ENCODE results near the gene RBM34.
"Not testable (repeated sequence)": the region's sequence is repeated elsewhere in the genome, so short reads cannot be mapped to it uniquely, and the experiment has no call there.

Gene RBM34

DNA sequence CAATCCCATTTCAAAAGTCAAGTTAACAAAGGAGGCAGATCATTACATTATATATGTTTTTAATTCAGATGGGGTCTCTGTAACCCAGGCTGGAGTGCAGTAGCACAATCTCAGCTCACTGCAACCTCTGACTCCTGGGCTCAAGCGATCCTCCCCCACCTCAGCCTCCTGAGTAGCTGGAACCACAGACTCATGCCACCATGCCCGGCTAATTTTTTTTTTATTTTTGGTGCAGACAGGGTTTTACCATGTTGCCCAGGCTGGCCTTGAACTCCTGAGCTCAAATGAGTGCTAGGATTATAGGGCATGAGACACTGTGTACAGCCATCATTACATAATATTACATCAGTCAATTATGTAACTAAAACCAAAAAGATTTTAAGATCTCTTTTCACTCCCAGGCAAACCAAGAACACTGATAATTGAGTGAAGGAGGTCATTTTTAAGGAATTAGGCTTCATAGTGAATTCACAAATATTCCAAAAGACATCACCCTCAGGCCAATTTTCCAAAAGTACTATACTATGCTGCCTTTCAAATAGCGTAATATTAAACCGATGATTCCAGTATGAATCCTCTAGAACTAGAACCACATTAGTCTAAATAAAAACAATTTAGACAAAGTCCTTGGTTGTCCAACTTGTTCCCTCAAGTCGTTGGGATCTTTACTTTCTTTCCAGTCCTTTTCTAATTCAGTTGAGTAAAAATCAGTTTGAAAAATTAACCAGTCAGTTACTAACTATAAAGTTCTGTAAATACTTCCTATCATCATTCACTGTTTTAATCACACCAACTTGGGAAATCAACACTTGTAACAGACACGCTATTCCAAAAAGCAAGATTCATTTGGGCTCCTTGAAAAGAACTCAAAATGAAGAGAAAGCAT, 48.5 kb downstream of the RBM34 start:
- DNase-seq = no peak

DNA sequence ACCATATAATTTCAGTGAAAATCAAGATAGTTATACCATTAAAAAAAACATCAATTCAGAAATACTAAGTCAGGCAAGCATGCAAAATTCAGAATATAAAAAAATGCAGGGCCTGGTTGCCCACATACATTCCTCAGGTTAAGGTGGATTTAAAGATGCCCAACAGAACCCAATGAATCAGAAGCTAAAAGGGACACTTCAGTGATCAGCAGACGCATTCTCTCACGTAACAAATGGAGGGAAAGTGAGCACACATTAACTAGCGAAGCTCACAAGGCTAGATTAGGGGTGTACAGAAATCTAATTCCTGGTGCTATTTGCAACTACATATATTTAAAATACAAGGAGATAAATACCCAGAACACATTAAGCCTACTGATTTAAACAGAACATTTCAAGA, 49.9 kb downstream of the RBM34 start:
- no peak for DNase-seq

GRCh38 chr1:235108876-235109275, 52.2 kb downstream of the RBM34 start:
- DNase-seq = no peak

DNA sequence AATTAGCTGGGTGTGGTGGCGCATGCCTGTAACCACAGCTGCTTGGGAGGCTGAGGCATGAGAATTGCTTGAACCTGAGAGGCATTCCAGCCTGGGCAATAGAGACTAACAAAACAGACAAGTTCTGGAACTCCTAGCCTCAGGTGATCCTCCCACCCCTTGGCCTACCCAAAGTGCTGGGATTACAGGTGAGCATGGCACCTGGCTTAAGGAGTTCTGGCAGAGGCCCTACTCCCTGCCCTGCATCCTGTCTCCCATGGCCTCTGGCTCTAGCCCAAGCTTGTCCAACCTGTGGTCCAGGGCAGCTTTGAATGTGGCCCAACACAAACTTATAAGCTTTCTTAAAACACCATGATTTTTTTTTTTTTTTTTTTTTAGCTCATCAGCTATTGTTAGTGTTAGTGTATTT, 52.9 kb downstream of the RBM34 start:
- no peak for DNase-seq

GRCh38 chr1:235107368-235108184, 53.5 kb downstream of the RBM34 start:
- DNase-seq = no peak

GRCh38 chr1:235106457-235106856, 54.6 kb downstream of the RBM34 start:
- no peak for DNase-seq

DNA sequence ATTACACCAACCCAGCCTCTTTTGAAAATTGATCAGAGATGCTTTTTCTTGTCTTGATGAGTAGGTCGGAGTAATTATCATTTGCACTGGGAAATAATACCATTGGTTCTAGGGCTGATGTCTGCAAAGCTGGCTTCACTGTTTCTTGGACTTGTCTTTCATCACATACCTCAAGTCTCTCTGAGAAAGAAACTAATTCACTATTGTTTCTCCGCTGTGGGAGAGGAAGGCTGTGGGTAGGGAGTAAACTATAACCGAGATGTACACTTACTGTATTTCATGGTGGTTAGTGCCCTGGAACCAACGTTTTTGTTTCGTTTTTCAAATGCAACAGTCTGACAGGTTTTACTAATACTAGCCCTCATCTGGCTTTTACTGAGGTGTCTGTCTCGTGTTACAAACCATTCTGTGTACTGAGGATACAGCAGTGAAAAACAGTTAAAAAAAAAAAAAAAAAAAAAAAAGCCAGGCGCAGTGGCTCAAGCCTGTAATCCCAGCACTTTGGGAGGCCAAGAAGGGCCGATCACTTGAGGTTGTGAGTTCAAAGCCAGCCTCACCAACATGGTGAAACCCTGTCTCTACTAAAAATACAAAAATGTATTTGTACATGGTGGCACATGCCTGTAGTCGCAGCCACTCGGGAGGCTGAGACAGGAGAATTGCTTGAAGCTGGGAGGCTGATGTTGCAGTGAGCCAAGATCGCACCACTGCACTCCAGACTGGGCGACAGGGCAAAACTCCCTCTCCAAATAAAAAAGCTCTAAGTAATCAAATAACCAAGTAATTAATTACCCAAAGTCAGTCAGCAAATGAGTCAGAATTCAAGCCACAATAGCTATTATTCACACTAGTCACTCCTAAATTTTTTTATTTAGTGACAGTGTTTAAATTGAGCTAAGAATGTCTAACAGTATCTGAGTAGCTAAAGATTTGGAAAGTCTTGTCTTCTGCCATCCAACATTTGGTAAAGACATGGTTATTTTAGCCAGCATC, 55.7 kb downstream of the RBM34 start:
- DNase-seq = no peak

- no peak for DNase-seq
These were observed 58.0 kb downstream of the RBM34 start for GRCh38 chr1:235102993-235103411.

- DNase-seq = no peak
These were observed 58.8 kb downstream of the RBM34 start for GRCh38 chr1:235102259-235102582.

DNA sequence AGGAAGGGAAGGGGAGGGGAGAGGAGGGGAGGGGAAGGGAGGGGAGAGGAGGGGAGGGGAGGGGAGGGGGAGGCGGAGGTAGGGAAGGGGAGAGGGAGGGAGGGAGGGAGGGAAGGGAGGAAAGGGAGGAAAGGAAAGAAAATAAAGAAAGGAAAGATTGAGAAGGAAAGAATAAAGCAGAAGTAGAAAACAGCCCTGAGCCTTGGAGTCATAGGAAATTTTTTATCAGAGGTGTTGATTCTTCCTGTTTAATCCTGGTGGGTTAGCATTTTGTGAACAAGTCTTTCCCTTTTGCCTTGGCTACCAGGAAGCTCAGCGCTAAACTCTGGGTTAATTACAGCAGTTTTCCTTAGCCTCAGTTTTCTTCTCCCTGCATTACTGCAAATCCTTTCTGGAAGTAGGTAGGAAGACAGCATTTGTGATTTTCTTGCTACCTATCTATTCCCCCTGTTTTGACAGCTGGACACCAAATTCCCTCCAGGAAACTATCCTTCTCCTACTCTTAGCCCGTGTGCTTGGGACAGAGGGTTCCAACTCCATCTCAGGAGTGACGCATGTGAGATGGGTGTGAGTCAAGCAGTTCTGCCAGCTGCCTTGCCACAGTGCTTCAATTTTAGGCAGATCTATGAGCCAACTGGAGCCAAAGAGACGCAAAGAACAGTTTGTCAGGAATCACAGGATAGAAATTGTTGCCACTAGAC, 59.3 kb downstream of the RBM34 start:
- no peak for DNase-seq

DNA sequence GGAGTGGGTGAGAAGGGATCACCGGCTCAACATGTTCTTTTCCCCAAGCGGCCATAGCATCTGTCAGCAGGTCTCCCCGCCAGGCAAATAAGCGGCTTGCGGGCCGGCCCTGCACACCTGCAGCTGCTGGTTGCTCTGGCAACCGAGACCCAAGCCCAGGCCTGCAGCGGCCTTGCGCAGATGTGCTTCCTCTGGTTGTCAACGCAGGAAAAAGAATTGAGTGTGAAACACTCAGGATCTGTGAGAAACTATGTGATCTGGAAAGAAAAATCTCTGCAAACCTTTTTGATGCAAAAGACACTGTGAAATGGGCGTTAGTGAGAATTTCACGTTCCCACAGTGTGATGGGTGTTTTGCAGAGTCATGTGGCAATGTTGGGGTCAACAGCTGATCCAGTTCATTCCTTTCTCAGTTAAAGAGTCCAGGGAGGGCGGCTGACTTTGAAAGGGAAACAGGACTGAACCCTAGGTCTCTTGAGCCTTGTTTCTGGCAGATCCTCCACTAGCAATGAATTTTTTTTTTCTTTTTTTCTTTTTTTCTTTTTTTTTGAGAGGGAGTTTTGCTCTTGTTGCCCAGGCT, 60.8 kb downstream of the RBM34 start:
- no peak for DNase-seq

GRCh38 chr1:235098991-235099390, 62.1 kb downstream of the RBM34 start:
- DNase-seq = no peak

DNA sequence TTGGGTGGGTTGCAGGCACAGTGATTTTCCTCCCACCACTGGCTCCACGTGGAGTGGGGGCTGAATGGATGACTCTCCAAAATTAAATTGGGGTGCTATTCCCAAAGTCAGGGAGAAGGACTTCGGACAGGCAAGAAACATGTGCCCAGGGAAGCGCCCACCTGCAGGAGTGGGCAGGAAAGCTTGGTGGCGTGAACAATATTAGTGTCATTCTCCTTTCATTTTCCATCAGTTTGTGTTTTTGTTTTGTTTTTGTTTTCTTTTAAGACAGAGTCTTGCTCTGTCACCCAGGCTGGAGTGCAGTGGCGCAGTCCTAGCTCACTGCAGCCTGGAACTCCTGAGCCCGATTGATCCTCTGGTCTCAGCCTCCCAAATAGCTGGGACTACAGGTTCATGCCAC, 62.5 kb downstream of the RBM34 start:
- no peak for DNase-seq

DNA sequence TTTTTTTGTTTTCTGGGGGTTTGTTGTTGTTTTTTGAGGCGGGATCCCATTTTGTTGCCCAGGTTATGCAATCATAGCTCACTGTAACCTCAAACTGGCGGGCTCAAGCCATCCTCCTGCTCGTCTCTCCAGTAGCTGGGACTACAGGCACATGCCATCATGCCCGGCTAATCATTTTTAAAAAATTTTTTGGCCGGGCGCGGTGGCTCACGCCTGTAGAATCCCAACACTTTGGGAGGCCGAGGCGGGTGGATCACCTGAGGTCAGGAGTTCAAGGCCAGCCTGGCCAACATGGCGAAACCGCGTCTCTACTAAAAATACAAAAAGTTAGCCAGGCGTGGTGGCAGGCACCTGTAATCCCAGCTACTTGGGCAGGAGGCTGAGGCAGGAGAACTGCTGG, 63.5 kb downstream of the RBM34 start:
- DNase-seq = not testable (repeated sequence)

DNA sequence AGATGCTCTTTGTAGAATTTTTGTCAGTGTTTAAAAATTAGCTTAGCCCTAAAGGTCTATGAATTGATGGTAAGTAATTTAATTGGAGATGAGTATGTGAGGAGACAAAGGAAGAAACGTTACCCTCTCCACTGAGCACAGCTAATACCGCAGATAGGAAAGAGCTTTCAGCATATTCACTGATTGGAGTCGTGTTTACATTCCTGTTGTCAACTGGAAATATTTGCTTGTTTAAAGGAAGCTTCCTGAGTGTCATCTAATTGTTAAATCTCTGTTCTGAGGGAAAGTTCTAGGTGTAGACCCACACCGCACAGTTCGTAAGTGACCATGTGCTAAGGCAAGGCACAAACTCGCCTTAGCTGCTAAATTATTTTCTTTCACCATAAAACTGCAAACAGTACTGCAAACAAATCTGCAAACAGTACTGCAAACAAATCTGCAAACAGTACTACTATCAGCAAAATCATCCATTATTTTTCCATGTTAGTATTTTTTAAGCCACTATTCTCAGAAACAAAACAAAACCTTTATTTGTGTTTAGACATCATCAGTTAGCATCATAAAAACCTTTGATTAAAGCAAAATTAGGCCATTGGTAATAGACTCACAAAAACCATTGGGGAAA, 65.0 kb downstream of the RBM34 start:
- no peak for DNase-seq

- peak; percentile 56 for DNase-seq
These were observed 67.1 kb downstream of the RBM34 start for GRCh38 chr1:235093696-235094592.

DNA sequence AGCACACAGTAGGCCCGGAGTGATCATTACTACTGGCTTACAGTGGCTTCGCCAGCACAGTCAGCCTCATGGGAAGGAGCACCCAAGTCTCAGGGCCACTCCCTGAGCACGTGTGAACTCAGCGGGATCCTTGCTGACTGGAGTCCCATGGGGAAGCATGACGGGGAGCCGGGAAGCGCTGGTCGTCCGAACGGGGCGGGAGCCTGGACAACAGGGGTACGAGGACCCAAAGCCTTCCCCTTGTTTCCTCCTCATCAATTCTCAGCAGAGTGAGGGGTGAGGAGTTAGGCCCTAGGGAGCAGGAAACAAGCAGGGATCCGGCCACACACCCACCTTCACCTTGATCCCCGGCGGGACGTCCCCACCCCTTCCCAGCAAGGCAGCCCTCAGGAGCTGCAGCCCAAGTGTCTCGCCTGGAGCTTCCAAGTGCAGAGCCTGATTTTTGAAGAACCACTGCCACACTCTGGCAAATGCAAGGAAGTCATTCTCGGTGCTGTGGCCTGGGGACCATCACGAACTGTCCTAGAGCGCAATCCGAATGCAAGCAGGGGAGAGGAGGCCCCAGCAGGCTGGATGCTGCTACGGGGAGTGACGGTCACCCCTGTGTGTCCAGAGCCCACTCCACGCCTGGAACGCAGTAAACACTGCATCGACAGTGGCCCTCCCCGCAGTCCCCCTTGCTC, 67.9 kb downstream of the RBM34 start:
- DNase-seq = peak; percentile 31

DNA sequence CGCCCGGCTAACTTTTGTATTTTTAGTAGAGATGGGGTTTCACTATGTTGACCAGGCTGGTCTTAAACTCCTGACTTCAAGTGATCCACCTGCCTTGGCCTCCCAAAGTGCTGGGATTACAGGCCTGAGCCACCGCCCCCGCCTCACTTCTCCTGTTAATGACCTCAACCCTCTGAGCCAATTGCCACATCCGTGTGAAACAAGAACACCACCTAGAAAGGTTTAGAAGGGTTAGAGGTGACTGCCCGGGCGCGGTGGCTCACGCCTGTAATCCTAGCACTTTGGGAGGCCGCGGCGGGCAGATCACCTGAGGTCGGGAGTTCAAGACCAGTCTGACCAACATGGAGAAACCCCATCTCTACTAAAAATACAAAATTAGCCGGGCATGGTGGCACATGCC, 68.6 kb downstream of the RBM34 start:
- DNase-seq = not testable (repeated sequence)

GRCh38 chr1:235092045-235092406, 69.0 kb downstream of the RBM34 start:
- DNase-seq = not testable (repeated sequence)

Measured in NCI-H345 (cell line).